NK-92 treated with Interleukin-12 subunit alpha and Interleukin-12 subunit beta, amount 100 ng/mL, for 24 hours (cell line): ENCODE measurements around the gene RAB4B.
"Not testable (repeated sequence)": the region's sequence is repeated elsewhere in the genome, so short reads cannot be mapped to it uniquely, and the experiment has no call there.

ENCODE experiments used
- DNase-seq: peaks from one replicate; lab custom pipeline; 2025; lab: John Stamatoyannopoulos, UW

Gene RAB4B

GRCh38 chr19:40750874-40751537 is 27.0 kb upstream of the RAB4B start, which contains the start of gene SNRPA:
Gene SNRPA, plus strand, starts transcription at chr19:40751203. Its CDS starts 206 bp downstream, at chr19:40751409.
- DNase-seq = peak; percentile 93

DNA sequence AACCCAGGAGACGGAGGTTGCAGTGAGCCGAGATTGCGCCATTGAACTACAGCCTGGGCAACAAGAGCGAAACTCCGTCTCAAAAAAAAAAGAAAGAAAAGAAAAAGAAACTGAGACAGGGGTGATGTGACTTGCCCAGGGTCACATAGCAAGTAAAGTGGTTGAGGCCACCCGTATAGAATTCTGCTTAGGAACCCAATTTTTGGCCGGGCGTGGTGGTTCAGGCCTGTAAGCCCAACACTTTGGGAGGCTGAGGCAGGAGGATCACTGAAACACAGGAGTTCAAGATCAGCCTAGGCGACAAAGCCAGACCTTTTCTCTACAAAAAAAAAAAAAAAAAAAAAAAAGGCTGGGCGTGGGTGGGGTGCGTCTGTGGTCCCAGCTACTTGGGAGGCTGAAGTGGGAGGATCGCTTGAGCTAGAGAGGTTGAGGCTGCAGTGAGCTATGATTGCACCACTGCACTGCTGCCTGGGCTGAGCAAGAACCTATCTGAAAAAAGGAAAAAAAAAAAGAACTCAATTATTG is 25.7 kb upstream of the RAB4B start:
- no peak for DNase-seq

DNA sequence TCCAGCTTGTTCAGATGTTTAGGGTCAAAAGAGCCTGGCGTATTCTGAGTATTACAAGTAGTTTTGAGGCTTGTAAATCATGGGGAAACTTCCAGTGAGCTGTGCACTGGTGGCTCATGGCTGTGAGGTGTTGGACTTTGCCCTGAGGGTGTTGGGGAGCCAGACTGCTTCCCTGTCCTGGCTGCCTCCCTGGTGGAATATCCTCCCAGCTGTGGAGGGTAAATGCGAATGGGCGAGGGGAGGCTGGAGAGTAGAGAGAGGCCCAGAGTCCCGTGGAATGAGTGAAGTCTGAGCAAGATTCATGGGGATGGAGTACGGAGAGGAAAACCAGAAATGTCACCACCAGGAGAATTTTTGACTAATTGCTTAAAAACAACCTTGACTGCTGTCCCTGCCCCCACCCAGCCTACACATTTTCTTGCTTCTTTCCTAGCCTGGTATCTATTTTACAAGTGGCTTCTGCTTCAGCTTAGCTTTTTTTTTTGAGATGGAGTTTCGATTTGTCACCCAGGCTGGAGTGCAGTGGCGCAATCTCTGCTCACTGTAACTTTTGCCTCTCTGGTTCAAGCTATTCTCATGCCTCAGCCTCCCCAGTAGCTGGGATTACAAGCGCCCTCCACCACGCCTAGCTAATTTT is 23.3 kb upstream of the RAB4B start:
- peak; percentile 19 for DNase-seq

DNA sequence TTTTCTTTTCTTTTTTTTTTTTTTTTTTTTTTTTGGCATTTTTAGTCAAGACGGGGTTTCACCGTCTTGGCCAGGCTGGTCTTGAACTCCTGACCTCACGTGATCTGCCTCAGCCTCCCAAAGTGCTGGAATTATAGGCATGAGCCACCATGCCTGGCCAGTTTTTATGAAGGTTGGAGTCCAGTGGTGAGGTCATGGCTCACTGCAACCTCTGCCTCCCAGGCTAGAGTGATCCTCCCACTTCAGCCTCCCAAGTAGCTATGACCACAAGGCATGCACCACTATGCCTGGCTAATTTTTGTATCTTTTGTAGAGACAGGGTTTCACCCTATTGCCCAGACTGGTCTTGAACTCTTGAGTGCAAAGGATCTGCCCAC is 22.8 kb upstream of the RAB4B start:
- DNase-seq = no peak

GRCh38 chr19:40755791-40756190 is 22.3 kb upstream of the RAB4B start:
- no peak for DNase-seq

DNA sequence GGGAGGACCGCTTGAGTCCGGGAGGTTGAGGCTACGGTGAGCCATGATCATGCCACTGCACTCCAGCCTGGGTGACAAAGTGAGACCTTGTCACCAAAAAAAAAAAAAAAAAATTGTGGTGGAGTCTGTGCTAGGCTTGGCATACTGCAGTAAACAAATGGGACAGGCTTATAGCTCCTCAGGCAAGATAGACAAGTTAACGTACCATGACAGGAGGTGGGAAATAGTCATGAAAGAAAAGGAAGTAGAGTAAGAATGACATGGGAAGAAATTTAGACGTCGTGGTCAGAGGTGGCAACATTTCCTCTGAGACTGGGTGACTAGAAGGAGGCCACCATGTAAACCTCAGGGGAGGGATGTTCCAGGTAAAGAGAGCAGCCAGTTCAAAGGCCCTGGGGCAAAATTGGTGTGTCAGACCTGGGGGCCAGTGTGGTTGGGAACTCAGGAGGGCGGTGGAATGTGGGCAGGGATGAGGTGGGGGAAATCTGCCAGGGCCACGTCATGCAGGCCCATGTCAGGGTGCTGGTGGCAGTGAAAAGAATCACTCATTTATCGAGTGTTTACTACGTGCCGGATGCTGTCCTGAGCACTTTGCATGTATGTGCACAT is 21.4 kb upstream of the RAB4B start:
- no peak for DNase-seq

DNA sequence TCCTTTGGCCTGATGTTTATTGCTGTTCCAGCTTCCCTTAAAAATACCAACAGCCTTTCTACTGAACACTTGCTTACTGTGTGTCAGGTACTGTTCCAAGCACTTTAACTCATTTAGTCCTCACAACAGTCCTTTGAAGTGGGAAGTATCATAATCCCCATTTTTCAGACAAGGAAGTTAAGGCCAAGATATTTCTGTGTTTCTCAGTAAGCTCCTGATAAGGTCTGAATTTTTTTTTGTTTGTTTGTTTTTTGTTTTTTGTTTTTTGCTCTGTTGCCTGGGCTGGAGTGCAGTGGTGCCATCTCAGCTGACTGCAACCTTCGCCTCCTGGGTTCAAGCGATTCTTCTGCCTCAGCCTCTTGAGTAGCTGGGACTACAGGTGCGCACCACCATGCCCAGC is 19.6 kb upstream of the RAB4B start:
- no peak for DNase-seq

GRCh38 chr19:40759352-40759751 is 18.7 kb upstream of the RAB4B start:
- no peak for DNase-seq

GRCh38 chr19:40762754-40763470 is 15.1 kb upstream of the RAB4B start:
- no peak for DNase-seq

- no peak for DNase-seq
These were observed 14.5 kb upstream of the RAB4B start for GRCh38 chr19:40763526-40763925.

DNA sequence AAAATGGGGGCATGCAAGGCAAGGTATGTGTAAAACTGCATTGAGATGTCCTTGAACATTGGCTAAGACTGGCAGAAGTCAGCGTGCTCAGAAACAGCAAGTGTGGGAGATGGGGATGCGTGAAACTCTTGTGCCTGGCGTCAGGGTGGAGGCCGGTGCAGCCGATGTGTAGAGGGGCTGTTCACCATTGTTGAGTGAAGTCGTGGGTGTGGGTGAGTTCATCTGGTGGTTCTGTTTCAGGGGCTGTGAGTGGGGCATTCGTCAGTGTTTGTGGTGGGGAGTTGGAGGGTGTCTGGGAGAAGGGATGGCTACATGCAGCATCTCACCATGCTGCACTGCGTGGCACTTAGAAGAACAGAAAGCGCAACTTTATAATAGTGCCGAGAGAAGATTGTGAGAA is 14.1 kb upstream of the RAB4B start:
- no peak for DNase-seq

- not testable (repeated sequence) for DNase-seq
These were observed 11.7 kb upstream of the RAB4B start for GRCh38 chr19:40766385-40766784.

GRCh38 chr19:40768869-40769268 is 9.2 kb upstream of the RAB4B start:
- no peak for DNase-seq

GRCh38 chr19:40771101-40771862 is 6.8 kb upstream of the RAB4B start:
- DNase-seq = not testable (repeated sequence)

DNA sequence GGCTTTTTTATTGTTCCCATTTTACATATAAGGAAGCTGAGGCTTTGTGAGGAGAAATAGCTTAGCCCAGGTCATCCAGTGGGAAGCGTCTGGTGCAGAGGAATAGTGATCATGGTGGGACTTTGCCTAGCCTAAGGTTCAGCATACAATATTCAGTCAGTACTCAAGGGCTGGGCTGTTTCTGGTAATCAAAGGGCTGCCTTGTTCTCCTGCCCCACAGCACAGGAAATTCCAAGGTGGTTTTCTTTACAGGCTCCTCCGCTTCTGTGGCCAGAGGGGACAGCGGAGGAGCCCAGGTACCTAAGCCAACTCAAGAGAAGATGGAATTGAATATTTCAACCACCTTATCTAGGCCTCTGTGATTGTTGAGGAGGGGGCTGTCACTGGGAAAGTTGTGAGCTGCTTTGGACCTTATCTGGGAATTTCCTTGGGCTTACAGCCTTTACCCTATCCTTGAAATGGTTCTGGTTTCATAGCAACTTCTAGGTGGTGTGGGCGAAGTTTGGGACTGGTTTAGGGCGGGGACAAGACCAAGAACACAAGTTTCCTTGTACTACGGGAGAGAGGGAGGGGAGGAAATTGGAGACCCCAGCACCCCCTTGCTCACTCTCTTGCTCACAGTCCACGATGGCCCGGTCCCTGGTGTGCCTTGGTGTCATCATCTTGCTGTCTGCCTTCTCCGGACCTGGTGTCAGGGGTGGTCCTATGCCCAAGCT is 3.0 kb upstream of the RAB4B start, which contains the start of gene MIA:
Gene MIA, plus strand, starts transcription at position 606 of the 716 bp plus-strand sequence. Its CDS starts 22 bp downstream, at position 628.
- DNase-seq = no peak

- no peak for DNase-seq
These were observed 2.4 kb upstream of the RAB4B start for GRCh38 chr19:40775632-40776022.

- no peak for DNase-seq
These were observed 1.7 kb upstream of the RAB4B start for GRCh38 chr19:40776364-40776763.

DNA sequence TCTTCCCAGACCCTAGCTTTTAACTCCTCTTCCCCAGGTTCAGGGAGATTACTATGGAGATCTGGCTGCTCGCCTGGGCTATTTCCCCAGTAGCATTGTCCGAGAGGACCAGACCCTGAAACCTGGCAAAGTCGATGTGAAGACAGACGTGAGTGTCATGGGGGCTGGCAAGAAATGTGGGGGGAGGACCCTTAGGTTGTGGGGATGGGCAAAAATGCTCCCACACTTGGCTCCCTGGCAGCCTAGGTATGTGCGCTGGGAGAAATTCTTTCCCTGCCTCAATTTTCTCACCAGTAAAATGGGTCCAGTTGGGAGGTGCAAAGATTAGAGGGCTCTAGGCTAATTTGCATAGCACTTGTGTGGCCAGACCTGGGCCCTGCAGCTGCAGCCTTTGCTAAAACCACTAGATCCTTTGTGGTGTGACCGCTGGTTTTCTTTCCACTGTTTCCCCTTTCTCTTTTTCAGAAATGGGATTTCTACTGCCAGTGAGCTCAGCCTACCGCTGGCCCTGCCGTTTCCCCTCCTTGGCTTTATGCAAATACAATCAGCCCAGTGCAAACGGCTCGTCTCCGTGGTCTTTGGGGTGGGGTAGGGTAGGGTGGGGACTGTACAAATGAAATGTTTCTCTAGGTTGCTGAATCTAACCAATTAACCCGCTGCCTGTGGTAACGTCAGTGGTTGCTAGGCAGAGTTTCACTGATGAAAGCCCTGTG is 959 bp upstream of the RAB4B start:
- DNase-seq = peak; percentile 90

GRCh38 chr19:40777645-40777936 is 456 bp upstream of the RAB4B start:
- DNase-seq = no peak

GRCh38 chr19:40778706-40779284 is 748 bp downstream of the RAB4B start:
- DNase-seq = no peak
